GM18951 (cell line): ENCODE measurements around the gene CD44.

ENCODE experiments used
- POLR2A ChIP-seq: IDR thresholded peaks from 4 replicates; pipeline ENCODE4 v1.6.1; 2011; ENCODE audit warnings: mild to moderate bottlenecking; ENCODE audit not compliant: insufficient read length, insufficient read depth; ENCODE audit errors: extremely low read depth
- in situ Hi-C: fragments of 300-500 bp; cut with MboI; formaldehyde crosslinking; loops from one replicate; pipeline ENCODE4 v1.12.0; 2022; ENCODE audit warnings: low sequenced_read_pairs, mixed read lengths, inconsistent platforms; ENCODE audit not compliant: unreplicated experiment

CD44 gene

GRCh38 chr11:35261197-35261596 lies 122.2 kb downstream of the CD44 start:
- in situ Hi-C loops: no loop called here
- no peak for TF ChIP-seq POLR2A

- in situ Hi-C loops: no loop called here
- TF ChIP-seq POLR2A: no peak
These were observed 123.1 kb downstream of the CD44 start for GRCh38 chr11:35262056-35262455.

GRCh38 chr11:35262735-35263134 lies 123.8 kb downstream of the CD44 start:
- in situ Hi-C loops: no loop called here
- TF ChIP-seq POLR2A: no peak

- TF ChIP-seq POLR2A: no peak
- in situ Hi-C loops: no loop called here
These were observed 126.9 kb downstream of the CD44 start for GRCh38 chr11:35265755-35266454.

GRCh38 chr11:35267504-35267903 lies 128.5 kb downstream of the CD44 start:
- in situ Hi-C loops: no loop called here
- no peak for TF ChIP-seq POLR2A

GRCh38 chr11:35270342-35270741 lies 131.4 kb downstream of the CD44 start:
- in situ Hi-C loops: no loop called here
- no peak for TF ChIP-seq POLR2A

- in situ Hi-C loops: no loop called here
- no peak for TF ChIP-seq POLR2A
These were observed 132.1 kb downstream of the CD44 start for GRCh38 chr11:35271031-35271430.

- in situ Hi-C loops: no loop called here
- TF ChIP-seq POLR2A: no peak
These were observed 133.5 kb downstream of the CD44 start for GRCh38 chr11:35272391-35272902.

GRCh38 chr11:35274909-35275785 lies 136.2 kb downstream of the CD44 start:
- in situ Hi-C loops: no loop called here
- no peak for TF ChIP-seq POLR2A

- in situ Hi-C loops: no loop called here
- no peak for TF ChIP-seq POLR2A
These were observed 136.8 kb downstream of the CD44 start for GRCh38 chr11:35275786-35276170.

- TF ChIP-seq POLR2A: no peak
- in situ Hi-C loops: no loop called here
These were observed 137.6 kb downstream of the CD44 start for GRCh38 chr11:35276396-35277145.

- TF ChIP-seq POLR2A: no peak
- in situ Hi-C loops: no loop called here
These were observed 138.9 kb downstream of the CD44 start for GRCh38 chr11:35277827-35278226.

GRCh38 chr11:35280727-35281126 lies 141.8 kb downstream of the CD44 start:
- in situ Hi-C loops: no loop called here
- TF ChIP-seq POLR2A: no peak
